HEK293 (cell line): ENCODE data around the gene SAMD4A.

Experiments
- TCF7L2 ChIP-seq: IDR thresholded peaks from 2 replicates; pipeline ENCODE4 v1.6.1; 2011; ENCODE audit warnings: low read depth, mild to moderate bottlenecking, inconsistent platforms, low read length, moderate library complexity, borderline replicate concordance
- ZNF292 ChIP-seq: fragments of 450-650 bp; formaldehyde crosslinking; IDR thresholded peaks from 2 replicates; pipeline ENCODE4 v1.5.1; 2016; ENCODE audit warnings: low read depth, missing biosample characterization, missing genetic modification characterization, borderline replicate concordance
- ZNF768 ChIP-seq: fragments of 450-650 bp; formaldehyde crosslinking; IDR thresholded peaks from 2 replicates; pipeline ENCODE4 v1.5.1; 2018; ENCODE audit warnings: missing biosample characterization, mild to moderate bottlenecking, missing genetic modification characterization
- ZNF792 ChIP-seq: fragments of 450-650 bp; formaldehyde crosslinking; IDR thresholded peaks from 2 replicates; pipeline ENCODE4 v1.5.1; 2016; ENCODE audit warnings: missing biosample characterization, missing genetic modification characterization
- TF ChIP-seq, protein P1 (sequence below): fragments of 450-650 bp; formaldehyde crosslinking; IDR thresholded peaks from 2 replicates; pipeline ENCODE4 v1.5.1; 2016; ENCODE audit warnings: missing biosample characterization, missing genetic modification characterization

GRCh38 chr14:54749180-54749579, 182.3 kb downstream of the SAMD4A start:
- TF ChIP-seq, protein P1, sequence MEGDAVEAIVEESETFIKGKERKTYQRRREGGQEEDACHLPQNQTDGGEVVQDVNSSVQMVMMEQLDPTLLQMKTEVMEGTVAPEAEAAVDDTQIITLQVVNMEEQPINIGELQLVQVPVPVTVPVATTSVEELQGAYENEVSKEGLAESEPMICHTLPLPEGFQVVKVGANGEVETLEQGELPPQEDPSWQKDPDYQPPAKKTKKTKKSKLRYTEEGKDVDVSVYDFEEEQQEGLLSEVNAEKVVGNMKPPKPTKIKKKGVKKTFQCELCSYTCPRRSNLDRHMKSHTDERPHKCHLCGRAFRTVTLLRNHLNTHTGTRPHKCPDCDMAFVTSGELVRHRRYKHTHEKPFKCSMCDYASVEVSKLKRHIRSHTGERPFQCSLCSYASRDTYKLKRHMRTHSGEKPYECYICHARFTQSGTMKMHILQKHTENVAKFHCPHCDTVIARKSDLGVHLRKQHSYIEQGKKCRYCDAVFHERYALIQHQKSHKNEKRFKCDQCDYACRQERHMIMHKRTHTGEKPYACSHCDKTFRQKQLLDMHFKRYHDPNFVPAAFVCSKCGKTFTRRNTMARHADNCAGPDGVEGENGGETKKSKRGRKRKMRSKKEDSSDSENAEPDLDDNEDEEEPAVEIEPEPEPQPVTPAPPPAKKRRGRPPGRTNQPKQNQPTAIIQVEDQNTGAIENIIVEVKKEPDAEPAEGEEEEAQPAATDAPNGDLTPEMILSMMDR = no peak
- TF ChIP-seq ZNF768 (tag by site-specific recombination) = no peak
- no peak for TF ChIP-seq ZNF292 (tag by site-specific recombination)
- no peak for TF ChIP-seq TCF7L2
- TF ChIP-seq ZNF792 (tag by site-specific recombination) = no peak
